Endodermal cell (in vitro differentiated cells): Measurements from ENCODE around the gene NUDT6. TPM values are rescaled to one million over a fixed set of nuclear protein-coding genes. Genes with fewer than 3 reads are reported as not detected.

Source experiments
- DNase-seq: peaks from one replicate; pipeline ENCODE4 v3.0.0-alpha.2; 2017
- H3K27ac ChIP-seq: 2 replicates; pipeline ENCODE4 v1.5.1; 2013; ENCODE audit warnings: mild to moderate bottlenecking, low read depth, low read length, moderate library complexity
- H3K27me3 ChIP-seq: 2 replicates; pipeline ENCODE4 v1.6.1; 2013; ENCODE audit warnings: mild to moderate bottlenecking, low read length, moderate library complexity; ENCODE audit not compliant: insufficient read depth, control insufficient read depth, poor library complexity, severe bottlenecking
- H3K36me3 ChIP-seq: 2 replicates; pipeline ENCODE4 v1.7.0; 2013; ENCODE audit warnings: mild to moderate bottlenecking, low read length, moderate library complexity; ENCODE audit not compliant: control insufficient read depth, insufficient read depth
- H3K4me1 ChIP-seq: one replicate; pipeline ENCODE4 v1.7.0; 2013; ENCODE audit warnings: low read length; ENCODE audit not compliant: control insufficient read depth, insufficient read depth
- H3K4me3 ChIP-seq: 2 replicates; pipeline ENCODE4 v1.5.1; 2013; ENCODE audit warnings: mild to moderate bottlenecking, low read length, moderate library complexity
- H3K9ac ChIP-seq: 2 replicates; pipeline ENCODE4 v1.6.1; 2013; ENCODE audit warnings: mild to moderate bottlenecking, low read length, moderate library complexity; ENCODE audit not compliant: poor library complexity, severe bottlenecking; ENCODE audit errors: extremely low read depth
- H3K9me3 ChIP-seq: 2 replicates; pipeline ENCODE4 v1.6.1; 2013; ENCODE audit warnings: mild to moderate bottlenecking, low read length, moderate library complexity; ENCODE audit not compliant: control insufficient read depth
- H3K27ac Mint-ChIP-seq: 2 replicates; pipeline ENCODE4 v1.8.0; 2020; ENCODE audit warnings: mixed read lengths
- H3K27me3 Mint-ChIP-seq: 2 replicates; pipeline ENCODE4 v1.8.0; 2021; ENCODE audit warnings: mild to moderate bottlenecking, mixed read lengths; ENCODE audit not compliant: insufficient read depth
- H3K36me3 Mint-ChIP-seq: 2 replicates; pipeline ENCODE4 v1.8.0; 2020; ENCODE audit warnings: low read depth, mixed read lengths
- H3K4me1 Mint-ChIP-seq: 2 replicates; pipeline ENCODE4 v1.8.0; 2020; ENCODE audit warnings: mixed read lengths
- H3K4me3 Mint-ChIP-seq: 2 replicates; pipeline ENCODE4 v1.8.0; 2020; ENCODE audit warnings: mild to moderate bottlenecking, moderate library complexity, mixed read lengths
- H3K9me3 Mint-ChIP-seq: 2 replicates; pipeline ENCODE4 v1.8.0; 2020; ENCODE audit warnings: mild to moderate bottlenecking, mixed read lengths
- CTCF ChIP-seq: fragments of 200-600 bp; sonication (generic); conservative IDR thresholded peaks from 2 replicates; pipeline ENCODE4 v1.5.0; 2021; ENCODE audit warnings: antibody characterized with exemption, mild to moderate bottlenecking
- WGBS, 2 experiments: methylation state at CpG; one replicate each; pipeline versions ENCODE4 v1.1.5 to v1.1.7; 2013; ENCODE audit warnings: missing lambda C conversion rate in 2 of 2, mixed read lengths in 1 of 2; ENCODE audit not compliant: insufficient coverage in 1 of 2, insufficient read length in 1 of 2; 5-methylcytosine and 5-hydroxymethylcytosine counted together
- long read RNA-seq, 4 experiments: library from polyadenylated mRNA in 2 of 4; library from RNA in 1 of 4; library from capped mRNA in 1 of 4; stranded (forward) in 3 of 4; unstranded in 1 of 4; transcript quantifications; one replicate each; pipeline ENCODE4 v2.0.0, GENCODE V29; 2020 to 2021; ENCODE audit warnings: inconsistent platforms in 1 of 4
- polyA plus RNA-seq, 2 experiments: library from polyadenylated mRNA; stranded (reverse); fragments of 50-300 nt; gene quantifications; one replicate each; pipeline ENCODE4 v1.2.3, GENCODE V29; 2013
- total RNA-seq, 2 donors: library from RNA; stranded (reverse); fragmentation: NEBNext Ultra II Directional in 1 of 2; extraction: Animal tissue kit (Norgen Biotek cat#: 25700) in 1 of 2; gene quantifications; 2 replicates in 1 of 2; 3 replicates in 1 of 2; pipeline ENCODE4 v1.2.1, GENCODE V29; 2021

Gene NUDT6
- total RNA-seq, result 10 to 100 TPM in 1 of 2 donors, 1 to 10 TPM in 1; 5.8 to 11.6 TPM
- polyA plus RNA-seq (2013, experiment 1 of 2), result 10.4 TPM
- 10.0 TPM for polyA plus RNA-seq (2013, experiment 2 of 2)
- long read RNA-seq, experiment 1, partial matches to known transcripts, result 2 of 5 reads
- long read RNA-seq, experiment 1, other reads (novel, unspliced or antisense), result 3 of 5 reads
- long read RNA-seq, experiment 2, partial matches to known transcripts, result 0 of 7 reads
- long read RNA-seq, experiment 2, other reads (novel, unspliced or antisense), result 2 of 7 reads
- long read RNA-seq, experiment 3, partial matches to known transcripts, result 0 of 6 reads
- long read RNA-seq, experiment 3, other reads (novel, unspliced or antisense), result 3 of 6 reads
- long read RNA-seq, experiment 4, transcript NUDT6-201 (5 exons, 1,169 nt), result major isoform, 7 of 11 reads
- long read RNA-seq, experiment 4, partial matches to known transcripts, result 0 of 11 reads
- long read RNA-seq, experiment 4, other reads (novel, unspliced or antisense), result 2 of 11 reads

- no peaks in the 10 kb centered on the region for H3K9me3 ChIP-seq
- H3K4me3 ChIP-seq, result peak within 1 kb of the TSS; percentile 93
- no peak for TF ChIP-seq CTCF
- 0% methylated on average over 23 to 63 of the region's 63 CpGs for WGBS, 2 experiments
- no peaks in the 10 kb centered on the region for H3K4me1 ChIP-seq
- peak within 1 kb of the TSS; percentile 79 for H3K27ac ChIP-seq
- Mint-ChIP-seq H3K27me3 (no peaks in the 10 kb centered on the region), H3K4me1 (peaks cover 9% of the 10 kb centered on the region), H3K36me3 (no peaks in the 10 kb centered on the region), H3K27ac (peak within 1 kb of the TSS; percentile 94), H3K9me3 (no peaks in the 10 kb centered on the region), H3K4me3 (no peak within 1 kb of the TSS)
- peak; percentile 87 for DNase-seq
- H3K27me3 ChIP-seq, result no peaks in the 10 kb centered on the region
- no peaks in the 10 kb centered on the region for H3K36me3 ChIP-seq
- peak within 1 kb of the TSS; percentile 56 for H3K9ac ChIP-seq
Measured at GRCh38 chr4:122921971-122922876, at the start of gene NUDT6. Gene NUDT6 (minus strand): TSS chr4:122922597. CDS start chr4:122922572, 25 bp downstream.

GRCh38 chr4:122968227-122968812 is 45.9 kb upstream of the NUDT6 start:
- H3K9me3 ChIP-seq, result no peaks in the 10 kb centered on the region
- H3K4me3 ChIP-seq, result no peak overlapping the region
- no peaks in the 10 kb centered on the region for H3K4me1 ChIP-seq
- Mint-ChIP-seq H3K9me3 (no peaks in the 10 kb centered on the region), H3K27me3 (no peaks in the 10 kb centered on the region), H3K36me3 (peaks cover 3% of the 10 kb centered on the region), H3K4me3 (no peak overlapping the region), H3K4me1 (no peaks in the 10 kb centered on the region), H3K27ac (no peak overlapping the region)
- no peaks in the 10 kb centered on the region for H3K27me3 ChIP-seq
- DNase-seq, result no peak
- H3K36me3 ChIP-seq, result no peaks in the 10 kb centered on the region
- no peak overlapping the region for H3K9ac ChIP-seq
- TF ChIP-seq CTCF, result no peak
- no peak overlapping the region for H3K27ac ChIP-seq
- 74% methylated on average over 6 of the region's 6 CpGs; no CpG with 5 or more reads in 1 of the 2 experiments for WGBS, 2 experiments

- TF ChIP-seq CTCF, result no peak
- H3K27ac Mint-ChIP-seq, result no peak overlapping the region
Measured at GRCh38 chr4:122967231-122967630, 44.8 kb upstream of the NUDT6 start.

More at GRCh38 chr4:122967231-122967630, 44.8 kb upstream of the NUDT6 start:
- 83 to 97% methylated on average over 2 to 3 of the region's 3 CpGs for WGBS, 2 experiments
- Histone ChIP-seq H3K27me3 (no peaks in the 10 kb centered on the region), H3K27ac (no peak overlapping the region), H3K9ac (no peak overlapping the region), H3K4me1 (no peaks in the 10 kb centered on the region), H3K4me3 (no peak overlapping the region), H3K9me3 (no peaks in the 10 kb centered on the region), H3K36me3 (no peaks in the 10 kb centered on the region)
- no peak for DNase-seq
- H3K4me3 Mint-ChIP-seq, result no peak overlapping the region
- no peaks in the 10 kb centered on the region for H3K27me3 Mint-ChIP-seq
- H3K36me3 Mint-ChIP-seq, result peaks cover 11% of the 10 kb centered on the region
- H3K9me3 Mint-ChIP-seq, result no peaks in the 10 kb centered on the region
- no peaks in the 10 kb centered on the region for H3K4me1 Mint-ChIP-seq
